Ovary (tissue), 3 donors: ENCODE results near the gene CERK.

Experiments
- CTCF ChIP-seq, 3 donors: fragments of 450-650 bp in 2 of 3; fragments of 200-600 bp in 1 of 3; IDR thresholded peaks; one replicate each; pipeline versions ENCODE4 v1.5.1 to v1.8.0; 2016 to 2022; ENCODE audit warnings: antibody characterized with exemption in 3 of 3, mild to moderate bottlenecking in 1 of 3
- EP300 ChIP-seq: sonication (generic); formaldehyde crosslinking; IDR thresholded peaks from one replicate; pipeline ENCODE4 v1.6.1; 2017; ENCODE audit warnings: antibody characterized with exemption
- POLR2A ChIP-seq: fragments of 450-650 bp; IDR thresholded peaks from one replicate; pipeline ENCODE4 v1.6.1; 2017; ENCODE audit warnings: antibody characterized with exemption, mild to moderate bottlenecking, moderate library complexity
- donor health status: DM: no; HTN: no; CAD: no.

GRCh38 chr22:46650078-46650810 is 87.8 kb downstream of the CERK start:
- no peak for TF ChIP-seq CTCF (IDR thresholded peaks at IDR 0.05)
- no peak for TF ChIP-seq POLR2A
- TF ChIP-seq EP300, result no peak
